Right ventricle myocardium inferior (tissue), 1 donor: ENCODE data around the gene KIAA1217. TPM values are rescaled to one million over a fixed set of nuclear protein-coding genes. Genes with fewer than 3 reads are reported as not detected.

ENCODE experiments used
- ATAC-seq: fragments of 200-7000 bp; cut with Tn5 transposase; one replicate; pipeline ENCODE4 v1.9.1; 2020; ENCODE audit warnings: mild to moderate bottlenecking, moderate library complexity
- DNase-seq: peaks from one replicate; pipeline ENCODE4 v3.0.0; 2021; ENCODE audit errors: missing footprints
- intact Hi-C: fragments of 100-400 bp; cut with DNase I; formaldehyde crosslinking; loops from one replicate; pipeline ENCODE4 v1.11.0; 2022
- total RNA-seq: library from RNA; stranded (reverse); fragmentation: NEBNext Ultra II Directional; extraction: Animal tissue kit (Norgen Biotek cat#: 25700); gene quantifications from one replicate; pipeline ENCODE4 v1.2.1, GENCODE V29; 2021
- donor health status: DM: no; HTN: yes; CAD: no; lungs with severe emphysema.

The KIAA1217 gene
- total RNA-seq, 1 donor from 2014 or later = 45.0 TPM

DNA sequence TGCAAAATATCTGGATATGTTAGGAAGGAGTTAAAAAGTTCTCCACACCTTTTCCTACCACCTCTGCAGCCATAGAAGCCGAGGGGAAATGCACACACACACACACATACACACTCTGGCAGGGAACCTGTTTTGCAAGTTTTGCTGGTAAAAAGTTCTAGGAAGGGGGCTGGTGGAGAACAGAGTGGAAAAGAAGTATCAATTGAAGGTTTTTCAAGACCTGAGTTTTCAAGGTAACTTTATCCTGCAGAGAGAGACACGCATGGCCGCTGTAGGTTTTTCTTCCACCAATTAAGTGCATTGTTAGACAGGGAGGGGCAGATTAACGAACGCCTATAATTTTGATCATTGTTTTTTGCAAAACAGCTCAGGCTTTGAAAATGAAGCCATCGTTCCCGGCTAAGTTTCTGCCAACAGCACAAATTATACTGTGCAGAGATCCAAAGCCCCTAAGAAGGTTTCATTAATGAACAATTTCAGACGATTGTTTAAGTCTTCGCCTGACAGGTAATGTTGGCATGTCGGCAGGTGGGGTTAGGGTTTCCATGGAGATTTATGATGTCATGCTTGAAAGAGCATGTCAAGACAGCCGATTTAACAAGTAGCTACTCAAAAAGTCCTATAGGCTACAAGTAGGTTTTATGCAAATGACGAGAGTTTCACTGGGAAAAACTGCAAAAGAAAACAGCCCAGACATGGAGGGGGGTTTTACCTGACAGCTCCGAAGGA is 29.7 kb downstream of the KIAA1217 start:
- intact Hi-C loops = no loop called here
- no peak for ATAC-seq
- DNase-seq = no peak

GRCh38 chr10:24239289-24240040 is 30.5 kb downstream of the KIAA1217 start:
- ATAC-seq (no peak), DNase-seq (no peak)
- intact Hi-C loops = no loop called here

- DNase-seq = no peak
- ATAC-seq = no peak
- intact Hi-C loops = no loop called here
These were observed 31.3 kb downstream of the KIAA1217 start for GRCh38 chr10:24240041-24240751.

DNA sequence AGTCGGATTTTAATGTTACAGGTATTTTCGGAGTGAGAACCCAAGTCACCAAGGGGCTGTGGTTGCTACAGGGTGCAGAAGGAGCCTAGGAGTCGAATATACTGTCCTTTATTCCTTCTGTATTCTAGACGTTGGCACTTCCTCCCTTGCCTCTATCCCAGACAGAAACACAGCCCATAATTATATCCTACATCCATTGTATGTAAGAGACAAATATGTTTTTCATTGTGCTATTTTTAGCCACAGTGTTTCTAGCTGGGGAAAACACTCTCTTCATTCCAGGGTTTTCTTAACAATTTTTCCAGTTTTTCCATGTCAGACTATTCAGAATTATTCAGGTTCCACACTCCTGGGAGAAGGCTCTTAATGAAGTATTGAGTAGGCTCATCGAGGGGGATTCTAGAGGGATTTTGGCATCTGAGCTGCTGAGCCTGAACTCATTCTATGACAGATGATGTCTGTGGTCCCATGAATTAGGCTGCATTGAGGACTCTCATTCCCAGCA is 32.6 kb downstream of the KIAA1217 start:
- intact Hi-C loops = no loop called here
- DNase-seq (no peak), ATAC-seq (no peak)

GRCh38 chr10:24242562-24242961 is 33.6 kb downstream of the KIAA1217 start:
- intact Hi-C loops = no loop called here
- DNase-seq (no peak), ATAC-seq (no peak)

DNA sequence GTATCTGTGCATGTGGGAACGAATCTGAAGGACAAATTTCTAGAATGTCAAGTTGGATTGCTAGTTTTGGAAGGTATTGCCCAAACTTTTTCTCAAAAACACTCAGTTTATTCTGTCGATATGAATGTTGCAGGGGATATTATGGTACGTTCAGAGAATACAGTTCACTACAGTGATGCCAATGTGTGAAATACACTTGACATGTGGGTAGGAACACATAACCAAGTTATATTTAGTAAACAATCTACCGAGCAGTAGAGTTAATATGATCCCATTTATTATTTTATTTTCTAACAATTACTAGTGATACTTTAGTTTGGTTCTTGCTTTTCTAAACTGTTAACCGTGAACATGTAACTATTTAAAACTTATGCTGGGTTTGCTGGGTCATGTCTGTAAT is 37.4 kb downstream of the KIAA1217 start:
- ATAC-seq (no peak), DNase-seq (no peak)
- intact Hi-C loops = no loop called here

DNA sequence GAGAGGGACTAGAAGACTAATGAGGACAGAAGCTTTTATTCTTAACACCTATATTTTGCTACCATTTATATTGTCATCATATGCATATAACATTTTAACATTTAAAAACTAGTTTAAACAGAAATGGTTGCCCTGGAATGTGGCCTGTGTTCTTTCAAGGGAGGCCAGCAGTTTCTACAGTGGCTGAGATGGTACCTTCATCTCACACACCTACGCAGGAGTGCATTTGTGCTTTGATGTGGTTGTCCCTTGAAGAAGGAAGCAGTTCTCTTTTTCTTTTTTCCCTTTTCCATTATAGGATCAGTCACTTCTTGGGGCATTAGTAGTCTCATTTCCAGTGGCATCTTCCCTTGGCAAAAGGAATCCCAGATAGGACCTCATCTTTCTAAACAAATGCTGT is 38.9 kb downstream of the KIAA1217 start:
- DNase-seq (no peak), ATAC-seq (no peak)
- intact Hi-C loops = no loop called here

DNA sequence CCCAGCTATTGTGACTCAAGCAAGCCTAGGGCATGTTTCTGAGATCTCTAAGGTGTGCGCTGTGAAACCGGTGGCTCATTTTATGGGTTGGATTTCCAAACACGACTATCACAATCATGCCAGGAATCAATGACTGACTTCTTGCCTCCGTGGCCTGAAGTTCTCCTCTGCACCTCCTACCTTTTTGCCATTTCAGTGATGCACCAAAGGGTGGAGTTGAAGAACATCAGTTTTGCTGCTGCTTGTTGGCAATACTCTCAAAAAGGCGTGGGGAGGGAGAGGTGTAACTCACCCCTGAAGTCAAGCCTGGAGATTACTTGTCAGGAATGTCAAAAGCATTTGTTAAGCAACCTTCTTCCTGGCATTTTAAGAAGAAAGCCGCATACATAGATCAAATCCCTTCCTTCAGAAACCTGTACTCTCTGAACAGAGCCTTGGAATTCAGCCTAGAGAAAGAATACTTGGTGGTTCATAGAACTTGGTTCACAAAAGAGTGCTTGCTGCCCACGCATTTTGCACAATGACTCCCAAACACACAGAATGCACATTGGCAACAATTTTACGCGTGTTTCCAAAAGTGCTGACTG is 41.0 kb downstream of the KIAA1217 start:
- no peak for DNase-seq
- intact Hi-C loops = loop anchor here (5.0 kb wide), 1 partner anchor 112 kb away; no protein-coding TSS in a partner anchor
- no peak for ATAC-seq

DNA sequence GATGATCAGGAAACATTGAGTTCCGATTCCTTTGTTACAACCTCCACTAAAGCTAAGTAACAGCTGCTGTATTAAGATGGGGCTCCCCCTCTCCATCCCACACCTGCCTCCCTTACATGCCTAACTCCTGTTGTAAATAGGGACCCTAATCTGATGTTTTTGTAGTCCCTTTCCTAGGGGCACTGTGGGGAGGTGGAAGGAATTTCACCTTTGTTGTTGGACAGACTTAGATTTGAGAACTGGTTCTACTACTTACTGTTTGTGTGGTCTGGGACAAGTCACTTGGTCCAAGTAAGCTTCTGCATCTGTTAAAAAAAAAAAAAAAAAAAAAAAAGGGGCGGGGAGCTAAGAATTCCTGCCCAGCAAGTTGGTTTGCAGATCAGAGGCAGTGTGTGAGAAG is 42.6 kb downstream of the KIAA1217 start:
- DNase-seq = no peak
- intact Hi-C loops = loop anchor here (5.0 kb wide), 1 partner anchor 111 kb away; no protein-coding TSS in a partner anchor
- no peak for ATAC-seq

- intact Hi-C loops = loop anchor here (5.0 kb wide), 1 partner anchor 108 kb away; no protein-coding TSS in a partner anchor
- DNase-seq = no peak
- no peak for ATAC-seq
These were observed 45.2 kb downstream of the KIAA1217 start for GRCh38 chr10:24254180-24254579.

DNA sequence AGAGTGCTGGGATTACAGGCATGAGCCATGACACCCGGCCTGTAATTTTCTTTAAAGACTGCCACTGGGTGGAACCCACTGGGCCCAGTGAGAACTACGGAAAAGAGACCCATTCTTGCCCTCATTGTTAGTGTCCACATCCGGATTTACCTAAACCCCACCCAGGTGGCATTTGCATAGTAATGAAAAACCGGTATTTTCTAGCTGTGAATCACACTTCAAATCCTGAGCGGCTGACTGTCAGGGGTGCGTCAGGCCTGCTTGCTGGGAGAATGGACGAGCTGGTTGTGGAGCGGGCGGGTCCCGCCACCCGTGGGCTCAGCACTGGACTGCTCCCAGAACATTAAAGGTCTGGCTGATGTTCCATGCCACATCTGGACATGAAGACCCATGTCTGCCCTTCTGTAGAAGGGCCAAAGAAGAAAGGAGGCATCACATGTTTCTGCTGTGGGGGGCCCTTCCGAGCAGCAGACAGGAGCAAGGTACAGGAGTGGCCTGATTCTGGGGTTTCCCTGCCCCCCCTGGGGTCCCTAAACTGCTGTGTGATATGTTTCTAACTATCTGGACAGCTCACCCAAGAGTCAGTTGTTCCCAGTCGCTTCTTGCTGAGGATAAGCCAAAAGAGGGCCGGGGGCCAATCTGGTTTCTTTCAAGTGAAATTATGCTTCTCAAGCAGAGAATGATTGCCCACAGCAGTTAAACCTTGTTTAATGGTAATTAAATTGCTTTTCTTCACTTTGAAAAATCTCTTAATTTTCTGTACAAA is 46.4 kb downstream of the KIAA1217 start:
- intact Hi-C loops = loop anchor here (5.0 kb wide), 2 partner anchors 38 to 52 kb away; no protein-coding TSS in a partner anchor
- ATAC-seq (no peak), DNase-seq (no peak)

GRCh38 chr10:24255881-24256311 is 47.0 kb downstream of the KIAA1217 start:
- intact Hi-C loops = loop anchor here (5.0 kb wide), 2 partner anchors 39 to 51 kb away; no protein-coding TSS in a partner anchor
- peak; percentile 66 for DNase-seq
- ATAC-seq = peak; percentile 83

DNA sequence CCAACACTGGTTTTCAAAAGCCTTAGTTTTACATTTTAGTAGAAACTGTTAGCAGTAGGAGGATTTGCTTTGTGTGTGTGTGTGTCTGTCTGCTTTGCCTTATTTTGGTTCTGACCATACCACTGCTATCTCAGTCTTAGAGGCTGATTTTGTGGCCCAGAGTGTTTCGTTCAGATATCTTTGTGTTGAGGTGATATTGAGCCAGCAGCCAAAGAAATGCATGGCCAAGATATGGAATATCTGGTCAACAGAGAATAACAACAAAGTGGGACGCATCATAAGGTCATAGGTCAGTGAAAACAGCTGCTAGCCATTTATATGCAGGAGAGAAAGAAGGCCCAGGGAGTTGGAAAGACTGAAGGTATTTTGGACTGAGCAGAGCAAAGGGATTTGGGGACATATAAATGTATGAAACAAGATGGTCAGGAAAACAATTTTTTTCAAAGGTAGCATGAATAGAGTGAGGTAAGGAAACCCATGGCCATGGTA is 47.7 kb downstream of the KIAA1217 start:
- ATAC-seq (no peak), DNase-seq (no peak)
- intact Hi-C loops = loop anchor here (5.0 kb wide), 2 partner anchors 39 to 51 kb away; no protein-coding TSS in a partner anchor

DNA sequence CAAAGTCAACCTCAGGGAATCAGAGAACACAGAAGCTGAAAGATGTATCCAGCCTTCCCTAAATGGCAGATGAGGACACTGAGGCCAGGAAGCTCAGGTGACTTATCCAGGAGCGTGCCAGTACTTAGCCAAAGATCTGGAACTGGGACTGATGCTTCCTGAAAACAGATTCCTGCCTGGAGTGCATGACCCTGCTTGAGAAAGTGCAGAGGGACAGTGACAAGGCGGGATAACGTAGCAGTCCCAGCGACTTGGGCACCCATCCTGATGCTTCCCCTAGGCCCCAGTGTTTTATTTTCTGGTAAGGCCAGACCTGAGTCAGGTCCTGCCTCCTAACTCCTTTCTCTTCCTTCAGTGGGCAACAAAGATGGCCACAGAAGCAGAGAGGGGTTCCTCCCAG is 48.6 kb downstream of the KIAA1217 start:
- ATAC-seq = no peak
- DNase-seq = no peak
- intact Hi-C loops = loop anchor here (5.0 kb wide), 2 partner anchors 40 to 50 kb away; no protein-coding TSS in a partner anchor

GRCh38 chr10:24259365-24260130 is 50.6 kb downstream of the KIAA1217 start:
- no peak for DNase-seq
- no peak for ATAC-seq
- intact Hi-C loops = loop anchor here (5.0 kb wide), 2 partner anchors 42 to 48 kb away; no protein-coding TSS in a partner anchor

- peak; percentile 58 for ATAC-seq
- intact Hi-C loops = no loop called here
- no peak for DNase-seq
These were observed 52.7 kb downstream of the KIAA1217 start for GRCh38 chr10:24261627-24262026.
